GM18517 (cell line): Measurements from ENCODE around the gene FGD6.
"Not testable (repeated sequence)": the region's sequence is repeated elsewhere in the genome, so short reads cannot be mapped to it uniquely, and the experiment has no call there.

ENCODE experiments used
- ATAC-seq: cut with Tn5 transposase; IDR thresholded peaks from one replicate; pipeline ENCODE4 v1.9.1; 2021; ENCODE audit warnings: mild to moderate bottlenecking, moderate library complexity; ENCODE audit not compliant: unreplicated experiment

Gene FGD6

DNA sequence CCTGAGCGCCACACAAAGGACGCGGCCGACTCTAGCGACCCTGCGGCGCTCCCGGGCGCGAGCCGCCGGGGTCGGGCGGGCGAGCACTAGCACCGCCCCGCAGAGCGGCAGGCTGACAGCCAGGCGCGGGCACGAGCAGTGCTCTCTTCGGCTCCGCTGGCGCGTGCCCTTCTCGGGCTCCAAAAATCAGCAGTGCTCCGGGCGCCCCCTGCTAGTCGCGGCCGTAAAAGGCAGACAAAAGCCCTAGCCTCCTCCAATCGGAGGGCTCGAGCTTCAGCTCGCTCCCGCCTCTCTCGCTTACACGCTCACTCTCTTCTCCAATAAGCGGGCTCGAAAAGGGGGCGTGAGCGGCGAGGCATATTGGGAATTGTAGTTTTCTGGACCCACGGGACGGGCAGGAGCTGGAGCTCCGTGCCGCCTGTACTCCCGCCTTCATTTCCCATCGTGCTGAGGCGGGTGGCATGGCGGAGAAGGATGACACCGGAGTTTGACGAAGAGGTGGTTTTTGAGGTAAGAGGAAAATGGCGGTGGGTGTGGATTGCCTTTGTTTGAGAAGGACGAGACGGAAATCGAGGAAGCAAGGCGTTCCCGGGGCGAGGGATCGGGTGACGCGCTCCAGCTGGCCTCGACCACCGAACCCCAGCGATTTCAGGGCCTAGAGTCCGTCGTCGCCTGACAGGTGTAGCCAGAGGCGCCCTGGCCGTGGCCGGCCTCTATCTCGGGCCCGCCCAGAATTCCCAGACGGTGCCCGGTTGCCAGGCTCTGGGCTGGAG is at the start of gene FGD6, which contains the start of gene VEZT:
TSS of gene FGD6 (minus strand) at position 91 of the 773 bp plus-strand sequence. CDS start 227 bp downstream, outside the sequence.
TSS of gene VEZT (plus strand) at position 431 of the 773 bp plus-strand sequence. CDS start at position 475, 44 bp downstream.
- ATAC-seq = peak; percentile 94

DNA sequence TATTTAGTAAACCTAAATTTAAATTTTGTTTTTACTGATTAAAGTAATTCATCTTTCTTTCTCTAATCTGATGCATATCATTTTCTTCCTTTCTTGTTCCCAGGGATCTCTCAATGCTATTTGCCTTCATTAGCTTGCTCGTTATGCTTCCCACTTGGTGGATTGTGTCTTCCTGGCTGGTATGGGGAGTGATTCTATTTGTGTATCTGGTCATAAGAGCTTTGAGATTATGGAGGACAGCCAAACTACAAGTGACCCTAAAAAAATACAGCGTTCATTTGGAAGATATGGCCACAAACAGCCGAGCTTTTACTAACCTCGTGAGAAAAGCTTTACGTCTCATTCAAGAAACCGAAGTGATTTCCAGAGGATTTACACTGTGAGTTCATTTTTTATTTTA is 49.0 kb upstream of the FGD6 start:
- ATAC-seq = no peak

DNA sequence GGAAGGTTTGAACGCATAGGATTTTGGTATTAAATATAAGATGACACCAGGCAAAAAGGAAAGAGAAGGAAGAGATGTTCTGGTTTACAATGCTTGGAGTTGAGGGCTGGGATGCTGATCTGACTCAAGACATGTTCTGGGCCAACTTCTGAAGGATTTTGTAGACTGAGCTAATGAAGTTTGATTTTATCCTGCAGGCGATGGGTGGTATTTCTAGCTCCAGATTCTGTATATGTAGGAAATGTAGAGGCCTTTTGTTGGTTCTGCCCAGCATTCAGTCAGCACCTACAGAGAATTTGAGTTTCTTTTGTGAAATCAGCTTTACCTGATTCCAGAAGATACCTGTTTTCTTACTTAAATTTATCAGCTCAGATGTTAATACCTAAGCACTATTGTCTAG is 48.5 kb upstream of the FGD6 start:
- ATAC-seq = no peak

DNA sequence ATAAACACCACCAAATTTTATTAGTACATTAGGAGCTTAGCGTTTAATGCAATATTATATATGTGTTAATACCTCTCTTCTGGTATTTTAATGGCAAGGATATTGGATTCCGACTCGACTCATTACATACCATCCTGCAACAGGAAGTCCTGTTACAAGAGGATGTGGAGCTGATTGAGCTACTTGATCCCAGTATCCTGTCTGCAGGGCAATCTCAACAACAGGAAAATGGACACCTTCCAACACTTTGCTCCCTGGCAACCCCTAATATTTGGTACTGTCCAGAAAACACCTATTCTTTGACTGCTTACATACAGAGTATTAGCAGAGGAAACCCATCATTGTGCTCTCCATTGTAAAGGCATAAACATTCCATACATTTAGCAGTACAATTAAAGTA is 45.5 kb upstream of the FGD6 start:
- no peak for ATAC-seq

DNA sequence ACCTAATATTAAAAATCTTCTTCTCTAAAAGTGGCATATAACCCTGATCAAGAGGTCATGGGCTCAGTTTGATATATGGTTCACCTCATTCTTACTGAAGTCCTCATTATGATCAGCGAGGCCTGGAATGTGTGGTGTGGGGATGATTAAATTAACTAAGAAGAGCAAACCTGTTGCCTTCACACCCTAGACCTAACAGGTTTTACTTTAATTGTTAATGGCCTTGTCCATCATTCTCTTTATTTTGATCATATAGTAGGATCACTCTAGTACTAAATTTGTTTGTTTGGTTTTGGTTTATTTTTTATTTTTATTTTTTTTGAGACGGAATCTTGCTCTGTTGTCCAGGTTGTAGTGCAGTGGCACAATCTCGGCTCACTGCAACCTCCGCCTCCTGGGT is 43.8 kb upstream of the FGD6 start:
- no peak for ATAC-seq

DNA sequence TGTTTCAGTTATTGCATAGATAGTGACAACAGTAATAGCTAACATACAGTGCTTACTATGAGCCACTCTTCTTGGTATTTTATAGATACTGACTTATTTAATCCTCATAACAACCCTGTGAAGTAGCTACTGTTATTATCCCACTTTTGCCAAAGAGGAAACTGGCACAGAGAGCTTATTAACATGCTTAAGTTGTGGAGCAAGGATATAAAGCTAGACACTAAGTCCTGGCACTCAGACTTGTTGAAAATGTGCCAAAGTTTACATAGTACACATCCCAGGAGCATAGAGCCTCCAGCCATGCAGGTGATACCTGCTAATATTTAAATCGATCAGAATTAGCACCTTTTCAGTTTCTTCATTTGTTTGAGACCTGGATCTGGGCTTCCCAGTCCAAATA is 42.1 kb upstream of the FGD6 start:
- no peak for ATAC-seq

DNA sequence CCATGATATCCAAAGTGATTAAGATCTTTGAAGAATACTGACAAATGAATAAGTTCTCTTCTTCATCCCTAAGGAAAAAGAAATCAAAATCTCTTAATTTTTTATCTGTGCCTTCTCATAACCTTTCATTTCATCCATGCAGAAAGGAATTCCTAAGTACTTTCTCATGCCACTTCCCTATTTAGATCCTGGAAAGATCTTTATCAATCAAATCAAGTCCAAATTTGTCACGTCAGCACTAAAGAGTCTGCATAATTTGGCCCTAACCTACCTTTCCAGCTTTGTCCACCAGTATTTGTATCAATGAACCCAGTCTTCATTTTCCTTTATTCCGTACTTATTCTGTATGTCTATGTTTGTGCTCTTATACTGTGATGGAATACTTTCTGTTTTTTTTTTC is 41.5 kb upstream of the FGD6 start:
- ATAC-seq = no peak

DNA sequence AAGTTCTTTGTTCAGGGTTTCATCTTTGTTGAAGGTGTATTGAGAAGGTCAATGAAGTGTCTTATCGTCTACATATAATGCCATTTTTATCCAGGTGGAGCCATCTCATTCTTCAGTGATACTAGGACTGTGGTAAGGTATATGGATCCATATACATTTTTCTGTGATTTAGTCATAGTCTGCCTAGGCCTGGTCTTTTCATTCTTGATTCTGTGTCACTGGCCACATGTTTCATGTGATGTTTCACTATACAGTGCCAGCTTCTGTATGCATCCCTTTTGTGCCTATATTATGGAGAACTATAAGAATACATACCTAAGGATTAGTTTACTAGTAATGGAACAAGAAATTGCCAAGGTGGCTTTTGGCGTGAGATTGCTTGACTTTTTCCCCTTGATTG is 40.9 kb upstream of the FGD6 start:
- no peak for ATAC-seq

DNA sequence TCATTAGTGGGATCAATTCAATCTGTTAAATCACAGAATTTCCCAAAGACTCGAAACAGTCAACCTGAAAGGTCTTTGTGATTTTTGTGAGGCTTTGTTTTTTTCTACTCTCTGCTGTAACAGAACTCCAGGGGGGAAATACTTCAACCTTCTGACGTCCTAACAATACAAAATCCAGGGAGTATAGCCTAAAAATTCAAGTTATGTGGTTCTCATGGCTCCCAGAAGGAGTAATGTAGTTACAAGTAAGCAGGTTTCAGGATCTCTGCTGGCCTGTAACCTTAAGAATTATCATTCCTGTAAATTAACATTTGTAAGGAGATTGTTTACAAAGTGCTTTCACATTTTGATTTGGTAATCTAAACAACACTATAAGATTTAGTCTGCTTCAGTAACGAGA is 40.3 kb upstream of the FGD6 start:
- ATAC-seq = no peak

DNA sequence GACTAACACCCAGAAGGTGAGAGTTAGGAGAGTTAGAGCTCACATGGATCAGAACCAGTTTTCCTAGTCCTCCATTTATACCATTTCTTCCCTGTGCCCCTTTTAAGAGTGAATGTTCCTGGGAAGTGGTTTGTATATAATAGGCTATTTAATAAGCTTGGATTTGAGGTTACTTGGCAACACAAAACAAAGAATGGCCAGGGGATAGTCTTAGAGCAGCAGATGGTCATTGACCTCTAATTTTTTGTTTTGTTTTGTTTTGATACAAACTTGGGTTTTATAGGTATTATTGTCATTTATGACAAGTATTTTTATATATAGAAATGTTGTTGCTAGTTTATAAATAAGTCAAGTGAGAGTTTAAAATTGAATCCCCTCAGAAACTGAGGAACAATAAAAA is 36.1 kb upstream of the FGD6 start:
- ATAC-seq = no peak

DNA sequence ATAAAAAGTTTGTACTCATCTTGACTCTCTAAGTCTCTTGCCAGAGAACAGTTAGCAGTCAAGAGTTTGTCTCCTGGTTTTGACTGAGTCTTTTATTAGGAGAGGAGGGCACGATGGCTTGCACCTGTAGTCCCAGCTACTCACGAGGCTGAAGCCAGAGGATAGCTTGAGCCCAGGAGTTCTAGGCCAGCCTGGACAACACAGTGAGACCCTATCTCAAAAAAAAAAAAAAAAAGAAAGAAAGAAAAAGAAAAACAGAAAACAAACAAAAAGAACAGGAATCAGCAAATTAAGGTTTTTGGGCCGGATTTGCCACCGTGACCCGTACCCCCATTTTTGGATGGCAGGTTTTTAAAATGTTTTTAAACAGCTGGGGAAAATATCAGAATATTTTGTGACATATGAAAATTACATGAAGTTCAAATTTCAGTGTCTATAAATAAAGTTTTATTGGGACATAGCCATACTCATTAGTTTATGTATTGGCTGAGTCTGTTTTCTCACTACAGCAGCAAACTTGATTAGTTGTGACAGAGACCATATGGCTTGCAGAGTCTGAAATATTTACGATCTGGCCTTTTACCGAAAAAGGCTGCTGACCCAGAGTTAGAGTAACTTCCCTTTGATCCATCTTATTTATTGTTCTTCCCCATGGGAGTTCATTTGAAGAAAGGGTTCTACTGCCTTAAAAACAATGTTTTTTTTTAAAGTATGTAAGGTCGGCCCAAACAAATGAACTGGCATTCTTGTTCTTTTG is 31.5 kb upstream of the FGD6 start:
- no peak for ATAC-seq

DNA sequence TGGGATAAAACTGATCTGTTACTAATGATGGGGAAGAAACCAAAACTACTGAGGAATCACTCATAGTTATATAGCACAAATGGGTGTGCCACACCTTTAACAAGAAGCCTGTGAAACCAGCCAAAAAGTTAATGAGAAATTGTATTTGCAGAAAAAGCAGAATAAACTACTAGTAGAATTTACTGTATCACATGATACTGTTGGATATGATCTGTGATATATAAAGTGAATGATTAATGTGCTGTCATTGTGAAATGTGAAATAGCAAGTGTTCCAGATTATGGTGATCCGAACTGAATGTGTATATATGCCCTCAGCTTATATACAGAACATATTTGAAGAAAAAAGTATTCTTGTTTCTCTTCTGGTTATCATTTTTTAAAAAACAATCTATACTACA is 30.8 kb upstream of the FGD6 start:
- no peak for ATAC-seq

DNA sequence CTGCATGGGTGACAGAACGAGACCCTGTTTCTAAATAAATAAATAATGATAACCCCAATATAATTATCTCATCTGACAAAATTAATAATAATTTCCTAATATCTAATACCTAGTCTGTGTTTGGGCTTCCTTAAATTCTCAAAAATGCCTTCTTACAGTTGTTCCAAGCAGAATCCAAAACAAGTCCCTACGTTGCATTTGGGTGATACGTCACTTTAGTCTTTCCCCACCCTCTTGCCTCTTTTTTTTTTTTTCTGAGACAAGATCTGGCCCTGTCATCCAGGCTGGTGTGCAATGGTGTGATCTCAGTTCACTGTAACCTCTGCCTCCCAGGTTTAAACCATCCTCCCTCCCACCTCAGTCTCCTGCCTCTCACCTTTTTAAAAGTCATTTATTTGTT is 27.1 kb upstream of the FGD6 start:
- no peak for ATAC-seq

DNA sequence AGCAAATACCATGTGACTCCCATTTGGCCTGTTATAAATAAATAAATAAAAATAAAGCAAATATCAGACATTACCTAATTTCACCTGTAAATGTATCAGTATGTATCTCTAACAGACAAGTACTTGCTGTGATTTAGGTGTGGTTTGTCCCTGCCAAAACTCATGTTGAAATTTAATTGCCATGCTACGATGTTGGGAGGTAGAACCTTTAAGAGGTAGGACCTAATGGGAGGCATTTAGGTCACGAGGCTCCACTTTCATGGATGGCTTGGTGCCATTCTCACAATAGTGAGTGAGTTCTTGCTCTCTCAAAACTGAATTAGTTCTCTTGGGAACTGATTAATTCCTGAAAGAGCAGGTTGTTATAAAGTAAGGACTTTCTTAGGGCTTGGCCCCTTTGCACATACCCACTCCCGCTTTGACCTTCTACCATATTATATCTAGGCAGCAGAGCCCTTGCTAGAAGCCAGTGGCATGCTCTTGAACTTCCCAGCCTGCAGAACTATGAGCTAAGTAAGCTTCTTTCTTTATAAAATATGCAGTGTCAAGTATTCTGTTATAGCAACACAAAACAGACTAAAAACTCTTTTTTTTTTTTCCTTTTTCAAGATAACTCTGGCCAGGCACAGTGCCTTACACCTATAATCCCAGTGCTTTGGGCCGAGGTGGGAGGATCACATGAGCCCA is 26.4 kb upstream of the FGD6 start:
- no peak for ATAC-seq

DNA sequence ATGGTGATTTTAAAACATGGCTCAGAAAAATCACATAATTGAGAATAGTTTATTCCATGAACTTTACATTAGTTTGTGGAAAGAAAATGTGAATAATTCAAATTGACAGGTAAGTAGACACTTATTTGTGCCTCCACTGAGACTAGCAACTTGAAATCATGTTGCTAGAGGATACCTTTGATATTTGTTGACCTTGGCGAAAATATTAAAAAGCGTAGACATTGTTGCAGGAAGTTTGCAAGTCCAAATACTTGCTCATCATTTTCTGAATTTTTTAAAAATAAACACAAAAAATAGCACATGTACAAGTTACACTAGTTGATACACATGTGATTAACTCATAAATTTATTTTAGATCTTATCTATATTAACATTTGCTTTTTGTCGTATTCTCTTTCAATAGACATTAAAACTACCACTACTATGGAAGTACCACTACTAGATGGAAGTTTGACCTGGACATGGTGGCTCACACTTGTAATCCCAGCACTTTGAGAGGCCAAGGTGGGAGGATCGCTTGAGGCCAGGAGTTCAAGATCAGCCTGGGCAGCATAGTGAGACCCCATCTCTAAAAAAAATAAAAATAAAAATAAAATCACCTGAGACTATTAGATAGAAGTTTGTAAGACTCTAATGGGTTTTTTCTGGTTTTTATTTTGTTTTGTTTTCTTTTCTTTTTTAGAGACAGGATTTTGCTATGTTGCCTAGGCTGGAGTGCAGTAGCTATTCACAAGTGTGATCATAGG is 24.7 kb upstream of the FGD6 start:
- no peak for ATAC-seq

DNA sequence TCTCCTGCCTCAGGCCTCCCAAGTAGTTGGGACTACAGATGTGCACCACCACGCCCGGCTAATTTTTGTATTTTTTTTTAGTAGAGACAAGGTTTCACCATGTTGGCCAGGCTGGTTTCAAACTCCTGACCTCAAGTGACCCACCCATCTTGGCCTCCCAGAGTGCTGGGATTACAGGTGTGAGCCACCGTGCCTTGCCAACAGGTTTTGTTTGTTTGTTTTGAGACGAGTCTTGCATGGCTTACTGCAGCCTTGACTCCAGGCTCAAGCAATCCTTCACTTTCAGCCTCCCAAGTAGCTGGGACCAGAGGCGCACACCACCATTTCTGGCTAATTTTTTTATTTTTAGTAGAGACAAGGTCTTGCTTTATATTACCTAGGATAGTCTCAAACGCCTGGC is 23.9 kb upstream of the FGD6 start:
- not testable (repeated sequence) for ATAC-seq

DNA sequence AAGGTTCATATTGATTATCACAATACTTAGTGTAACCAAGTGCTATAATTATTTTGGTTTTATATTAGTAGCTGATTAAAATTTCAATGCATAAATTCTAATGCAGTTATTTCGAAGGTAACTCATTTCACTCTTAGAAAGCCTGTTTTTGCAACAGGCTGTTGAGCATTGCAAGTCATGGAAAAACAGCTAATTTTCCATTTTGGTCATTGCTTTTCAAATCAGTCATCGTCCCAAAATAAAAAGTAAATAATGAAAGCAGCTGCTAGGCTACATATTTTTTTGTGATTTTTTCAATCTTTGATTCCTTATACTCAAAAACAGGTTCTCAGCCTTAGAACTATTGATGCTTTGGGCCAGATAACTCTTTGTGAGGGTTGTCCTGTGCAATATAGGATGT is 23.3 kb upstream of the FGD6 start:
- ATAC-seq = no peak

DNA sequence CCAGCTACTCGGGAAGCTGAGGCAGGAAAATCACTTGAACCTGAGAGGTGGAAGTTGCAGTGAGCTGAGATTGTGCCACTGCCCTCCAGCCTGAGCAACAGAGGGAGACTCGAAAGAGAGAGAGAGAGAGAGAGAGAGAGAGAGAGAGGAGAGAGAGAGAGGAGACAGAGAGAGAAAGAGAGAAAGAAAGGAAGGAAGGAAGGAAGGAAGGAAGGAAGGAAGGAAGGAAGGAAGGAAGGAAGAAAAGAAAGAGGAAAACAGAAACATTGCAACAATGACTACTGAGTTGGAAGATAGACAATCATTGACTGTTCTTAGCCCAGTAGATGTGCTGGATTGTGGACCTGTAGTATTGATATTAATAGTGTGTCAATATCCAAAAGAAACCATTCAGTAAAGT is 22.6 kb upstream of the FGD6 start:
- not testable (repeated sequence) for ATAC-seq

DNA sequence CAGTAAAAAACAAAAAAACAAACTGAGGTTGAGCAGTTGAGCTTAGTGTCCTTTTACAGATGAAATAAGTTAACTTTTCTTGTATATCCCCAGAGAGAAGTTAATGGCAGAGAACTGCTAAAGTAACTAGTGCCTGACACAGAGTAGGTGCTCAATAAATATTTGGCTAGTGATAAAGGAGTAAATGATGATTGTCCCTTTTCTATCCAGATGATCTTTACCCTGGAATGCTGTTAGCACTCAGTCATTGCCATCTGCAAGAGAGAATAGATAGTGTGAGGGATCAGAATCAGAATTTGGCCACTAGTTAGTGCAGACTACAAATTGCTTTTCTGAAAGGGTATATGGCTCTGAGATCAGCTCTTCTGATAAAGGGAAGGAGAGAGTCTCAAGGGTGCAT is 21.9 kb upstream of the FGD6 start:
- no peak for ATAC-seq

DNA sequence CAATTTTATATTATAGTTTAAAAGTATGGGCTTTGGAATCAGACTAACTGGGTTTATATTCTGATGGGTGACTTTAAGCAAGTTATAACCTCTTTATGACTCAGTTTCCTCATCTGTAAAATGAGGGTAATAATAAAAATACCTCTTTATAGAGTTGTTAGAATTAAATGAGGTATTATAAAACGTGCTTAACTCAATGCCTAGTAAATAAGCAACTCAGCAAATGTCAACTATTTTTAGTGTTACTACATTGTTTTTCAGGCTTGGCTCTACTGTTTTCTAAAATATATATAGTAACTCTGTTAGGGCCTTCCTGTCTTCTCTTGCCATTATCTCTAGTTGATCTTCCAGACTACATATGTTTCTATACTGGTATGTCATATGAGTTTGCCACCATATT is 20.9 kb upstream of the FGD6 start:
- ATAC-seq = no peak

DNA sequence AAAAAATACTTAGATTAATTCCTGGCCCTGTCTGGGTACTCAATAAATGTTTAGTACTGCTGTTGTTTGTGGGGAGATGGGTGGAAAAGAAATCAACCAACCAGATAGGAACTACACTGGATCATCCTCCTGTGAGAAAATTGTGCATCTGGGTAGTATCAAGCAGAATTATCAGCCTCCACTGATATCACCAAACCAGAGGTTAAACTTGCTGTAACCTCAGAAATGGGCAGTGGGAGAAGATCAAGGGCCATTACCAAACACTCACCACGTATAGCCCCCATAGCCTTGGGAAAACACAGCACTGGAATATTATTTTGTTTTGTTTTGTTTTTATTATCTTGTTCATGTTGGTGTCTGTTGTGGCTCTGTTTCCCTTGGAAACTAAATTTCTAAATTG is 20.0 kb upstream of the FGD6 start:
- no peak for ATAC-seq
